Sigmoid colon (tissue), 7 donors: ENCODE data around the gene UBR3. TPM values are rescaled to one million over a fixed set of nuclear protein-coding genes. Genes with fewer than 3 reads are reported as not detected.
"Not testable (repeated sequence)": the region's sequence is repeated elsewhere in the genome, so short reads cannot be mapped to it uniquely, and the experiment has no call there.

ENCODE experiments used
- DNase-seq: peaks from one replicate; pipeline ENCODE4 v3.0.0-alpha.2; 2019
- H3K27ac ChIP-seq, 4 donors: fragments of 200-600 bp; sonication (generic); one replicate each; pipeline ENCODE4 v1.5.1; 2016 to 2019; ENCODE audit warnings: mild to moderate bottlenecking in 1 of 4
- H3K27me3 ChIP-seq, 3 donors: fragments of 200-600 bp; sonication (generic); one replicate each; pipeline ENCODE4 v1.5.1; 2019; ENCODE audit warnings: mild to moderate bottlenecking in 1 of 3
- H3K36me3 ChIP-seq, 4 donors: fragments of 200-600 bp; sonication (generic); one replicate each; pipeline ENCODE4 v1.5.1; 2016 to 2019
- H3K4me1 ChIP-seq, 4 donors: fragments of 200-600 bp; sonication (generic); one replicate each; pipeline ENCODE4 v1.5.1; 2017 to 2019
- H3K4me3 ChIP-seq, 4 donors: fragments of 200-600 bp; sonication (generic); one replicate each; pipeline ENCODE4 v1.5.1; 2017 to 2019; ENCODE audit warnings: mild to moderate bottlenecking in 2 of 4, moderate library complexity in 1 of 4
- H3K9me3 ChIP-seq, 4 donors: fragments of 200-600 bp in 3 of 4; sonication (generic) in 3 of 4; one replicate each; pipeline versions ENCODE4 v1.5.1 to v1.6.1; 2013 to 2019
- CTCF ChIP-seq, 4 experiments: fragments of 450-650 bp in 3 of 4; fragments of 200-600 bp in 1 of 4; IDR thresholded peaks; one replicate each; pipeline ENCODE4 v1.5.1; 2016 to 2019; ENCODE audit warnings: antibody characterized with exemption in 4 of 4, mild to moderate bottlenecking in 3 of 4, moderate library complexity in 2 of 4
- EP300 ChIP-seq, 4 donors: sonication (generic); formaldehyde crosslinking; IDR thresholded peaks; one replicate each; pipeline ENCODE4 v1.6.1; 2017; ENCODE audit warnings: antibody characterized with exemption in 4 of 4
- POLR2A ChIP-seq, 2 donors: fragments of 450-650 bp; IDR thresholded peaks; one replicate each; pipeline ENCODE4 v1.6.1; 2016; ENCODE audit warnings: antibody characterized with exemption in 2 of 2, mild to moderate bottlenecking in 2 of 2, moderate library complexity in 2 of 2
- POLR2AphosphoS5 ChIP-seq, 4 donors: sonication (generic); formaldehyde crosslinking; IDR thresholded peaks; one replicate each; pipeline ENCODE4 v1.6.1; 2017; ENCODE audit warnings: antibody characterized with exemption in 4 of 4
- WGBS, 2 donors: extraction: QIAGEN DNeasy Blood & Tissue Kit; methylation state at CpG; one replicate each; pipeline ENCODE4 v1.1.7; 2013; 5-methylcytosine and 5-hydroxymethylcytosine counted together
- intact Hi-C: fragments of 100-400 bp; cut with DNase I; formaldehyde crosslinking; loops from one replicate; pipeline ENCODE4 v1.15.1; 2023
- polyA plus RNA-seq, 3 donors: library from polyadenylated mRNA; stranded (reverse); fragments of 200-250 nt; gene quantifications; one replicate each; pipeline ENCODE4 v1.2.3, GENCODE V29; 2013
- small RNA-seq, 3 donors: library from RNA; depleted of rRNA; stranded (forward); fragments of <200 nt; gene quantifications; one replicate each; pipeline ENCODE3, GENCODE V24; 2016
- total RNA-seq, 4 donors: library from RNA; depleted of rRNA; stranded (reverse); fragments of >200 nt; gene quantifications; one replicate each; pipeline ENCODE4 v1.1.0, GENCODE V29; 2016
- donor health status: healthy with polysubstance abuse.
- donor health status: Bipolar disorder and iron deficiency.
- donor health status: healthy.

The UBR3 gene
- total and polyA plus RNA-seq, 7 donors = 4.2 to 101 (median 63.3) TPM

DNA sequence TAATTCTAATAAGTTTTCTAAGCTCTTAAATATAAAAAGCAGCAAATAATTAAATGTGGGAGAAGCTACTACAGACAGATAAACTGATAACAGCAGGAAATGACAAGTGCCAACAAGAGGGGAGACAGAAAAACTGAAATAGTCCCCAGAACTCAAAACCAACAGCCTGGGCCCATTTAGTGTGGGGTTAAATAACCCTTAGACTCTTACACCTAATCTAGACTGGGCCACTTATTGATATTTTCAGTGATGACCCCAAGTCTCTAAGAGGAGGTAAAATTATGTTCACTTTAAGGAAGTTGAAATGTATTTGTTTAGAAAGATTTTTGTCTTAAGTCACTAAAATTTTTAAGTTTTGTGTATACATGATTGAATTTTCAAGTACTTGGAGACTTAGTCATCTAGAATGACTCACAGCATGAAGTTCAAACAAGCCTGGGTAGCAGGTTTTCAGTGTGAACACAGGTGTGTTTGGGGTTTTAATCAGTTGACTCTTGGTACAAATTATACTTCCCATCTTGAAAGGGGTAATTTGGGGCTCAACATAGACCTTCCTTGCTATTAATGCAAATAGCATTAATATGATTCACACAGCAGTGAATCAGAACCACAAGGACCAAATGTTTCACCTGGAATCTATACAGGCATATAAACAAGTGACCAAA lies 295.8 kb downstream of the UBR3 start:
- no peak for DNase-seq
- Histone ChIP-seq H3K4me1 (no peaks in the 10 kb centered on the region), H3K4me3 (no peak overlapping the region), H3K9me3 (no peaks in the 10 kb centered on the region), H3K27ac (no peak overlapping the region), H3K27me3 (no peaks in the 10 kb centered on the region), H3K36me3 (no peaks in the 10 kb centered on the region)
- intact Hi-C loops = no loop called here
- TF ChIP-seq POLR2AphosphoS5 (IDR thresholded peaks at IDR 0.05) = no peak
- no peak for TF ChIP-seq POLR2A (IDR thresholded peaks at IDR 0.05)
- no peak for TF ChIP-seq EP300 (IDR thresholded peaks at IDR 0.05)
- no peak for TF ChIP-seq CTCF (IDR thresholded peaks at IDR 0.05)

- 69 to 74% methylated on average over 2 of the region's 2 CpGs for WGBS, 2 donors
- H3K36me3 ChIP-seq = no peaks in the 10 kb centered on the region
- H3K4me1 ChIP-seq = no peaks in the 10 kb centered on the region
- H3K27ac ChIP-seq = no peak overlapping the region
- TF ChIP-seq EP300 (IDR thresholded peaks at IDR 0.05) (no peak), POLR2AphosphoS5 (IDR thresholded peaks at IDR 0.05) (no peak), POLR2A (IDR thresholded peaks at IDR 0.05) (no peak)
- intact Hi-C loops = no loop called here
- no peak for DNase-seq
- H3K4me3 ChIP-seq = no peak overlapping the region
- H3K9me3 ChIP-seq = no peaks in the 10 kb centered on the region
- H3K27me3 ChIP-seq = no peaks in the 10 kb centered on the region
Measured at GRCh38 chr2:170123593-170123992, 296.3 kb downstream of the UBR3 start.

- H3K4me3 ChIP-seq, H3K27me3 ChIP-seq, H3K4me1 ChIP-seq, DNase-seq, intact Hi-C loops, H3K36me3 ChIP-seq, H3K9me3 ChIP-seq, H3K27ac ChIP-seq: not testable (repeated sequence)
- WGBS, 2 donors = 63 to 81% methylated on average over 8 of the region's 8 CpGs
Measured at GRCh38 chr2:170126138-170126728, 299.0 kb downstream of the UBR3 start.

Small RNAs within 50 kb of the gene (small RNA-seq; reads per million reads assigned to genes)
- gene RNU6-1006P = 0 reads per million in 3 donors

Other genes with a start within 250 kb of the UBR3 start
- gene PPIG, start 243.1 kb upstream of the UBR3 start, total RNA-seq = 10 to 100 TPM; 41.3 to 54.0 (median 45.7) TPM
- 10 to 100 TPM; 25.7 to 36.2 (median 33.6) TPM for gene PPIG, start 243.1 kb upstream of the UBR3 start, polyA plus RNA-seq
- not detected for gene CFAP210, start 133.0 kb upstream of the UBR3 start, total RNA-seq
- gene CFAP210, start 133.0 kb upstream of the UBR3 start, polyA plus RNA-seq = under 1 TPM in 1 of 3 donors, not detected in 2; 0.04 TPM
- 10 to 100 TPM in 2 of 4 donors, 1 to 10 TPM in 2; 5.8 to 19.9 (median 14.3) TPM for gene PHOSPHO2, start 133.0 kb upstream of the UBR3 start, total RNA-seq
- 10 to 100 TPM in 1 of 3 donors, 1 to 10 TPM in 2; 3.8 to 15.3 (median 6.6) TPM for gene PHOSPHO2, start 133.0 kb upstream of the UBR3 start, polyA plus RNA-seq
- gene KLHL23, start 93.6 kb upstream of the UBR3 start, total RNA-seq = 10 to 100 TPM; 59.5 to 66.0 (median 64.4) TPM
- 1 to 10 TPM; 4.1 to 4.8 (median 4.6) TPM for gene KLHL23, start 93.6 kb upstream of the UBR3 start, polyA plus RNA-seq
- gene SSB, start 28.6 kb upstream of the UBR3 start, total RNA-seq = 100 to 1,000 TPM in 1 of 4 donors, 10 to 100 TPM in 3; 68.1 to 126 (median 87.8) TPM
- gene SSB, start 28.6 kb upstream of the UBR3 start, polyA plus RNA-seq = 10 to 100 TPM; 55.0 to 71.7 (median 56.5) TPM
- 100 to 1,000 TPM in 2 of 4 donors, 10 to 100 TPM in 2; 51.5 to 337 (median 86.9) TPM for gene METTL5, start 2.5 kb upstream of the UBR3 start, total RNA-seq
- gene METTL5, start 2.5 kb upstream of the UBR3 start, polyA plus RNA-seq = 10 to 100 TPM; 47.8 to 83.5 (median 74.9) TPM